Measurements from ENCODE around the gene NEURL1B.
A peak's percentile ranks its signal among the peaks of the same experiment; 100 is the strongest.
"Not testable (repeated sequence)": the region's sequence is repeated elsewhere in the genome, so short reads cannot be mapped to it uniquely, and the experiment has no call there.

Gene NEURL1B

DNA sequence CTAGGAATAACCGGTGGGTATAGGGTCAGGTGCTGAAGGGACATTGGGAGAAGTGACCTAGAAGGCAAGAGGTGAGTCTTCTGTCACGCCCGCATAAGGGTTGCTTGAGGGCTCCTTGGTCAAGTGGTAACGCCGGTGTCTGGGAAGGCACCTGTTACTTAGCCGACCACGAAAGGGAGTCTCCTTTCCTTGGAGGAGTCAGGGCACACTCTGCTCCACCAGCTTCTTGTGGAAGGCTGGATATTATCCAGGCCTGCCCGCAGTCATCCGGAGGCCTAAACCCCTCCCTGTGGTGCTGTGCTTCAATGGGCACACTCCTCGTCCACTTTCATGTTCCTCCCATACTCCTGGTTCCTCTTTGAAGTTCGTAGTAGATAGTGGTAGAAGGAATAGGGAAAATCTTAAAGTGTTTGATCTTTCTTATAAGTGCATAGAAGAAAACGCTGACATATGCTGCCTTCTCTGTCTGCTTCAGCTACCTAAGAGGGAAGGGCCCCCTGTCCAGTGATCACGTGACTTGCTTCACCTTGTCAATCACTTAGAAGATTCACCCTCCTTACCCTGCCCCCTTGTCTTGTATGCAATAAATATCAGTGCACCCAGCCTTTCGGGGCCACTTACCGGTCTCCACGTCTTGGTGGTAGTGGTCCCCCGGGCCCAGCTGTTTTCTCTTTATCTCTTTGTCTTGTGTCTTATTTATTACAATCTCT lies 16.6 kb downstream of the NEURL1B start:
- DNase-seq (ENCODE audit: low read depth) = not testable (repeated sequence)

GRCh38 chr5:172658391-172658790 lies 17.3 kb downstream of the NEURL1B start:
- no peak for DNase-seq (ENCODE audit: low read depth)

- no peak for DNase-seq (ENCODE audit: low read depth)
Observed at GRCh38 chr5:172658961-172659501, 18.0 kb downstream of the NEURL1B start.

GRCh38 chr5:172659570-172659908 lies 18.5 kb downstream of the NEURL1B start:
- no peak for DNase-seq (ENCODE audit: low read depth)

GRCh38 chr5:172659909-172660628 lies 19.0 kb downstream of the NEURL1B start:
- peak; percentile 29 for DNase-seq (ENCODE audit: low read depth)

- DNase-seq (ENCODE audit: low read depth) = no peak
Observed at GRCh38 chr5:172660974-172661373, 19.9 kb downstream of the NEURL1B start.

- DNase-seq (ENCODE audit: low read depth) = no peak
Observed at GRCh38 chr5:172661526-172661925, 20.5 kb downstream of the NEURL1B start.

DNA sequence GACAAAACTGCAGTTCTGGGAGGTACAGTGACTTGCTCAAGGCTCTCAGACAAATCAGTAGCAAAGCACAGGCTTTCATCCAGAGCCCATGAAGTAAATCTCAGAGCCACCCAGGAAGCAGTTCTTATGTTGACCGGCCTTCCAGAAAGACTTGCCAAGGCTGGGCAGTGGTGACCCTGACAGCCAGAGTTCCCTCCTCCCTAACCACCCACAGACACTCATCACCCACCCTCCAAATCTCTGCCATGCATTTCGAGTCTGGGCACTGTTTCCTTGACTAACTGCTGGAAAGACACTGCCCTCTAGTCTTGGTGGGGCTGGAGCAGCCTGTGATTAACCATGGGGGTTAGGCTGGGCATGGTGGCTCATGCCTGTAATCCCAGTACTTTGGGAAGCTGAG lies 21.5 kb downstream of the NEURL1B start:
- DNase-seq (ENCODE audit: low read depth) = no peak

DNA sequence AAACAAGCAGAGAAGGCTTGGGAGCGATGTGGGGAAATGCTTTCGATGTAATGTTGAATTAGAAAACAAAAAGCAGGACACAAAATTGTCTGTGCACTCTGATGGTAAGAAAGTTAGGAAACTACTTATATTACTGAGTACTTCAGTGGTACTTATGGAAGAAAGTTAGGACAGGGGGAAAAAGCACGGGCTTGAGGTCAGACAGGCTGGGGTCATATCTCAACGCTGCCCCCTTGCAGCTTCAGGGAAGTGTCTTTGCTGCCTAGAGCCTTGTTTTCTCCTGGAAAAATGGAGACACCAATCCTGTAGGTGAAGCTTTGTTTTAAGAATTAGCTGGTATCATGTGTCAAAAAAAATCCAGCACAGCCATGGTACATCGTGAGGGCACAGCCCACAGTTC lies 23.0 kb downstream of the NEURL1B start:
- DNase-seq (ENCODE audit: low read depth) = no peak

DNA sequence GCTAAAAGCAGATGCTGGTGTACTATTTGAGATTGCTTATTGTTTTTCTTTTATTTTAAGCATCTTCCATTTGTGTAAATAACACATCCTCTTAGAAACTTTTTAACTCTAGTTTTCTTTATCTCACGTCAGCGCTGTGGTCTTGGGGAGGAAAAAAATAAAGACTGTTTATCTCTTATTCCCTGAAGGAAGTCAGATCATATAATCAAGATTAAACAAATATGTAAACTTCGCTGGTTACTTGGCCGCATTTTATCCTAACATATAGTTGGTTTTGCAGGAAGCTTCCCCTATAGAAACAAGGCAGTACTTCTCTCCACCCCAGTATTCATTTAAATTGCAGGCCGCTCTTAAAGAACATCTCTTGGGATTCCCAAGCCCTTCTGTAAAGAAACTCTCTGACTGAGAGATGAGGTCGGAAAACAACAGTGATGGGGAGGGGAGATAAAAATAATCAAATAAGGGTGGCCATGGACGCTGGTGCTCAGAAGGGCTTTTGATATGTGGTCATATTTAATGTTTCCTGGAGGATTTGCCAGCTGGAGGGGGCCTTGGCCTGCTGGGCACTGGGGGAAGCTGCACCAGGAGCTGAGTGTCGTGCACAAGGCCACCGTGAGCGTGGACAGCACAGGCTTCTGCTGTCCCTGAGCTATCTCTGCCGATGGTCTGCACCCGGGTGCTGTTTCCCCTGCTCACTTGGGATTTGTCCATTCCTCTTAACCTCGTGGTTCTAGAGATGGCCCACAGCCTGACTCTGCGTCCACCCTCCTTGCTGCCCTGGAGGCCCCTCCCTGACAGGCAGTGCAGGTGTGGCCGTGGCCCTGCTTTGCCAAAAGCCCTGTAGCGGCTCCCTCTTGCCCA lies 23.8 kb downstream of the NEURL1B start:
- no peak for DNase-seq (ENCODE audit: low read depth)

DNA sequence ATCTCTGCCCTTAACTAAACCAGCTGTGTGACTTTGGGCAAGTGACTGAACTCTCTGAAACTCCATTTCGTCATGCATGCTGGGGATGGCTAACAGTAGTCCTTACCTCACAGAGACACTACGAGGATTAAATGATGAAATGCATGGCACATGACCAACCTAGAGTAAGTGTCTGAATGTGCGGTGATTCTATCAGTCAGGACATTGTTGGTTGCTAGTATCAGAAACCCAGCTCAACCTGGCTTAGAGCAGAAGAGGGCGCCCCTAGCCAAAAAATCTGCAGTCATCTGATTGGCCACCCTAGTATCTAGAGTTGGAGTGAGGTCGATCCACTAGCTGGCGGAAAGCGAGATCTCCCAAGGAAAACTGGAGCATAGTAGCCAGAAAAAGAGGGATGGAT lies 25.2 kb downstream of the NEURL1B start:
- DNase-seq (ENCODE audit: low read depth) = no peak

GRCh38 chr5:172667786-172668593 lies 26.9 kb downstream of the NEURL1B start:
- DNase-seq (ENCODE audit: low read depth) = no peak

- no peak for DNase-seq (ENCODE audit: low read depth)
Observed at GRCh38 chr5:172668594-172669071, 27.6 kb downstream of the NEURL1B start.

- DNase-seq (ENCODE audit: low read depth) = no peak
Observed at GRCh38 chr5:172669386-172670004, 28.4 kb downstream of the NEURL1B start.

GRCh38 chr5:172670005-172670402 lies 28.9 kb downstream of the NEURL1B start:
- no peak for DNase-seq (ENCODE audit: low read depth)

- DNase-seq (ENCODE audit: low read depth) = no peak
Observed at GRCh38 chr5:172670444-172670843, 29.4 kb downstream of the NEURL1B start.

- DNase-seq (ENCODE audit: low read depth) = no peak
Observed at GRCh38 chr5:172671091-172671490, 30.0 kb downstream of the NEURL1B start.

- no peak for DNase-seq (ENCODE audit: low read depth)
Observed at GRCh38 chr5:172672681-172673080, 31.6 kb downstream of the NEURL1B start.

DNA sequence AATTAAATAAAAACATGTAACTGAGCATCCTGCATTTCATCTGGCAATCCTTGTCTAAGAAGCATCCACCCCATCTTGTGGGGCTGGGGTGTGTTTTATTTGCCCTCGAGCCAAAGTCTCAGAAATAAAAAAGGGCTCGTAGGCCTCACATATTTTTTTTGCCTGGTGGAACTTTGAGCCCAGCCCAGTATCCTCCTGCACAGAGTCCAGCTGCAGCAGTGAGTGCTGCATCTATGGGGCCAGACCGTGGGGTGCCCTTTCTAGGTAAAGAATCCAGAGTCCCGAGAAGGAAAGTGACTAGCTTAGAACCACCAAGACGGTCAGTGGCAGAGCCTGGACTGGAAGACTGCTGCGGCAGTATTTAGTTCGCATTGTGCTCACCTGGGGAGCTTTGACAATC lies 33.1 kb downstream of the NEURL1B start:
- DNase-seq (ENCODE audit: low read depth) = no peak

DNA sequence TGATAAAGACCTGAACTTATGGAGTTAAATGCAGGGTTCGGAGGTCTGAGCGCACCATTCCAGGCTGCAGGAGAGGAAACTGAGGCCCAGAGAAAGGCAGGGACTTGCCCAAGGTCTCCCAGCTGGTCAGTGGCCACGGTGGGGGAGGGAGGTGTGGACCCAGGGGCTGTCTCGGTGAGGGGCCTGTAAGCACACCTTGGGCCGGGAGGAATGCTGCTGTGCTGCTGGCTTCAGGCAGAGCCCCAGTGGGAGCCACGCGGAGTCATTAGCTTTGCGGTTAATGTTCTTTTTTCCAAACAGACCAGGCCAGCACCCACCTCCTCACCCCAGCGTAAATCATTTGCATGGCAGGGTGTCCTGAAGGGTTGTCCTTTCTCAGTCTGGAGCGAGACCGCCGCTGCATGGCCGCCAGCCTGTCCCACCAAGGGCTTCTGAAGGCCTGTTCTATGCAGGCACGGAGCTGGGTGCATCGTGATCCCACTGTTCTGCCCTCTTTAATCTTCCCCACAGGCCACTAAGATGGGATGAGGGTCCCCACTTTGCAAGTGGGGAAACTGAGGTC lies 35.9 kb downstream of the NEURL1B start:
- no peak for DNase-seq (ENCODE audit: low read depth)

GRCh38 chr5:172678362-172678874 lies 37.4 kb downstream of the NEURL1B start:
- not testable (repeated sequence) for DNase-seq (ENCODE audit: low read depth)

All from HS-5 (cell line).